Hematopoietic multipotent progenitor cell treated with erythropoietin and hydrocortisone succinate and interleukin-3 and kit ligand, for 8 days (in vitro differentiated cells): ENCODE results near the gene ANKS3.
"Not testable (repeated sequence)": the region's sequence is repeated elsewhere in the genome, so short reads cannot be mapped to it uniquely, and the experiment has no call there.

Experiments used
- DNase-seq: peaks from one replicate; pipeline ENCODE4 v3.0.0-alpha.2; 2015

ANKS3 gene

DNA sequence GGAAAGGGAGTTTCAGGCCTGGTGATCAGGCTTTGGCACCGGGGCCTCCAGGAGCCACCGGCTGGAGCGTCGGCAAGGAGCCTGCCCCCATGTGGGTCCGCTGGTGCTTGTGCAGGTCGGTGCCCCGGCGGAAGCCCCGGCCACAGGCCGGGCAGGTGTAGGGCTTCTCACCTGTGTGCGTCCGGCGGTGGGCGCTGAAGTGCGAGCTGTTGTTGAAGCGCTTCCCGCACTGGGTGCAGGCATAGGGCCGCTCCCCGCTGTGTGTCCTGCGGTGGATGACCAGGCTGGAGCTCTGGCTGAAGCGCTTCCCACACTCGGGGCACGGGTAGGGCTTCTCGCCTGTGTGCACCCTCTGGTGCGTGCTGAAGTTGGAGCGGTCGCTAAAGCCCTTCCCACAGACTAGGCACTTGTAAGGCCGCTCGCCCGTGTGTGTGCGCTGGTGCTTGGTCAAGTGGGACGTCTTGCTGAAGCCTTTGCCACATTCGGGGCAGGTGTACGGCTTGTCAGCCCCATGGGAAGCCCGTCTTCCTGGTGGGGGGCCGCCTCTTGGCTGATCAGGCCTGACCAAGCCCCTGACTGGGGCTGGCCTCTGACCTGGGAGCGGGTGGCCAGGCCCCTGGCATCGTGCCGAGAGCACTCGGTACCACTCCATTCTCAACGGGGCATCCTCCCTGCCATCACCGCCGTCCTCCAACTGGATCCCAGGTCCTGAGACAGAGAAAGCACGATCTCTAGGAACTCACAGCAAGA is 18.5 kb upstream of the ANKS3 start:
- DNase-seq = no peak

DNA sequence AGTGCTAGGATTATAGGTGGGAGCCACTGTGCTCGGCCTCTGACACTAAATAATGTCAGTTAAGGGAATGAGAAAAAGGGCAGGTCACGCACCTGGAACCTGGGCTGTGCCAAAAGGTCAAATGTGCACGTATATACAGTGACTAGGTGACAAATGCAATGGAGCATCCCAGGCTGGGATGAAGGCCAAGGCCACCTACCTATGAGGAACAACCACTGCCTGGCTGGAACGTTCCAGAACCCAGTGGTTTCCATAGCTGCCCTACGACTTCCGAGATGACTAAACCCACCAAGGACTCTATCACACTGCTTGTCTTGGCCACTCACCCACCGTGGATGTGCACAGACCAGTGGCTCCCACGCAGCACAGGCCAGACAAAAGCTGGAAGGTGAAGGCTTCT is 16.8 kb upstream of the ANKS3 start:
- DNase-seq = no peak

DNA sequence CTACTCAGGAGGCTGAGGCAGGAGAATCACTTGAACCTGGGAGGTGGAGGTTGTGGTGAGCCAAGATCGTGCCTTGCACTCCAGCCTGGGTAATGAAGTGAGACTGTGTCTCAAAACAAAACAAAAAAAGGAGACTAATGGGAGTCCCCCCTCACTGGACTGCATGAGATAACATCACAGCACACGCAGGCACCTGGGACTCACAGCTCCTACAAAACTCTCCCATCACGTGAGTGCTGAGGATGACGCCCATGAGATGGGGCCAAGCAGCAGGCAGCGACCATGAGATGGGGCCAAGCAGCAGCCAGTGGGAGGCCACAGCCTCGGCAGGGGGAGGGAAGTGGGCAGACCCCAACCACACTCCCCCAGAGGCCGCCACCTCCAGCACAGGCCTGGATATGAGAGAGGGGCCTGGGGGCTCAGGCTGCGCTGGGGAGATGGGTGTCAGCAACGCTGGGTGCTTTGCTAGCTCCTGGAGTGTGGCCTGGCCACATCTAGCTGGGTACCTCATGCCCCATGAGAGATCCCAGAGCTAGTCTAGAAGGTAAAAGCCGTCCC is 15.7 kb upstream of the ANKS3 start:
- DNase-seq = no peak

DNA sequence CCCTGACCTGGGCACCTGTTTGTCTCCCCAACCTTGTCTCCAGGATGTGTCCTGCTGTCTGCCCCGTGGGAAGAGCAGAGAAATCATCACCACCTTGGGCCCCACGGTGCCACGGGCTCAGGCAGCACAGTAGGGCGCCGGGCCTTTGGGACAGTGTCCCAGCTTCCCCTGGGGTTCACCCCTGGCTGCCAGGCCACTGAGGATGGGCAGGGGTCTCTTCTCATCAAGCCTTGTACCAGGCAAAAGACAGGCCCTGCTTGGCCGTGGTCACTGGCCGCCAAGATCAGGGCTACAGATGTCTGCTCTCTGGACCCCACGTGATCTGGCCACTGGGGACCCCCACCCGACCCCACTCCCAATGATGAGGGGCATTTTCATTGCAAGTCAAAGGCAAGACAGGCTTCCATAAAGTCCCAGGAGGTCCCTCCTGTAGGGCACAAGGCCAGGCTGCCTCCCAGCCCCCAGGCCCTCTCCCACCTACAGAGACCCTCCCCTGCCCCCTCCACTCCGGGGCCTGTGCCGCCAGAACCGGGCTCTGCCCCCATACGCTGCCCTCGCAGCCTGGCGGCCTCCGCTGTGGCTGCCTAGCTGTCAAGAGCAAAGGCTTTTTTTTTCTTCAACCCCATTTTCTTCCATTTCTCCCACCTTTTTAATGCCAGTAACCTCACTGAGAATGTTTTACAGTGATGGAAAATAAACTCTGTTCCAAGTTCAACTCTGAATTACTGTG is 14.8 kb upstream of the ANKS3 start:
- DNase-seq = no peak

DNA sequence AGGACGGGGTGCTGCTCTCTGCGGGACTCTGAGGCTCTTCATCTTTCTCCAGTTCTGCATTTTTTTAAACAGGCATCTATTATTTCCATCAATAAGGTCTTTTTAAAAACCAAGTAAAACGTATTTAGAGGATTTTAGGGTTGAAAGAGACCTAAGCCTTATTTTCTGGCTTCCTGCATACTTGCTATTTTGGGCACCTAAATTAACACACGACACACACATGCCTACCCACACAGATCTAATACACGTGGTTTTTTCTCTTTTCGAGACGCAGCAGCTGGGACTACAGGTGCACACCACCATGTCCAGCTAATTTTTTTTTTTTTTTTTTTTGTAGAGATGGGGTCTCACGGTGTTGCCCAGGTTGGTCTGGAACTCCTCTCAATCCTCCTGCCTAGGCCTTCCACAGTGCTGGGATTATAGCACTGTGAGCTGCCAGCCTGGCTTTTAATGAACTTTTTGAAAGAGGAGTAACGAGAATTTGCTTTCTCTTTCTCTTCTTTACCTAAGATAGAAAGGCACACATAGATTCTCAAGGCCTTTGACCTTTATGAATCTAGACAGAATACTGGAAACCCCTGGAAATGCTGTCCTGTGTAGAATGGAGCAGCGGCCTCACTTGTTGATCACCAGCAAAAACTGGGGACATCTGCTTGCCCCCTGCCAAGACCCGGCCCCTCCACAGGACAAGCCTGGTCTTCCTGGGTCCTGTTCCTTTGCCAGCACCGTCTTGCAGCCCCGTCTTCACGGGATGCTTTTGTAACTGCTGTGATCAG is 14.0 kb upstream of the ANKS3 start:
- no peak for DNase-seq

DNA sequence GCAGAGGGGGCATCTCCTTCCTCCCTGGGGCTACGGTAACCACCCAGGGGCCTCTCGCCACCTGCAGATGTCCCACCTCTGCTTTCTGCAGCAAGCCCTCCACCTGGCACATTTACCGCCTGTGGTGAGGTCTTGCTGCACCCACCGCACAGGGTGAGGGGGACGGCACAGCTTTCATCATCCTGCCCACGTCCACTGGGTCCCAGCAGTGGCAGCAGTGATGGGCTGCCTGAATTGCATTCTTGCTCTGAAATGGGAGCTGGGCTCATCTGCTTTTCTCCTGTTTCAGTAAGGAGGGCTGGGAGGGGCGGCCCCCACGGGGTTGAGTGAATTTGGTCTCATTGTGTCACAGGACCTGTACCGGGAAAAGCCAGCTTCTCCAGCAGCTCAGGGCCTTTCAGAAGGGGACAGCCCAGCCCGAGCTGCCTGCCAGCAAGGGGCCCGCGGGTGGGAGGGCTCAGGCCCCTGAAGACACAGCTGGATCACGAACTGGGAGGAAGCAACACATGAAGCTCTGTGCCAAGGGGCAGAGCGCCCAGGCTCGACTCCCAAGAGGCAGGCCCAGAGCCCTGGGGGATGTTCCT is 13.0 kb upstream of the ANKS3 start:
- no peak for DNase-seq

DNA sequence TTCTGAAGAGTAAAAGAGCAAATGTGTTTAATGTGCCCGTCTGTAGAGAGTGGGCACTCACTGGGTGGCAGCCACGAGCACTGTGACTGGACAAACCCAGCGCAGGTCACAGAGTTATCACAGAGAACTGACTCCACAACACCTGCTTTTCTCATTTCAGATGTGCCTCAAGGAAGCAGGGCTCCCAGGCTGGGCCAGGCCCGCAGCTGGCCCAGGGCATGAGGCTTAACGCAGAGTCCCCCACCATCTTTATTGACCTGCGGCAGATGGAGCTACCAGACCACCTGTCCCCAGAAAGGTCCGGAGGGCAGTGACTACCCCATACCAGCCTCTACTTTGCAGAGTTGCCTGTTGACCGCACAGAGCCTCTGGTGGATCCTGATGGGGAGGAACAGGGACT is 12.1 kb upstream of the ANKS3 start:
- DNase-seq = no peak

DNA sequence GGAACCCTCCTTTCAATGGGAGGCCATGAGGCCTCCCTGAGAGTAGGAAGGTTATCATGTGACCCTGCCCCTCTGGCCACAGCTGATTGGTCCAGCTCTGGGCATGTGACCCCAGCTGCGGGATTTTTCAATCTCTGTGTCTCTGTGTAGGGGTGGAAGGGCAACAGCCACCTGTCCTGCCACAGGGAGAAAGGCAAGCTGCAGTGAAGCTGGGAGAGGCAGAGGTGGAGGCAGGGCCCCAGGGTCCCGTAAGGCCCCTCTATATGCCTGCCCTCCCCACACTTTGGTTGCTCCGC is 11.2 kb upstream of the ANKS3 start:
- no peak for DNase-seq

DNA sequence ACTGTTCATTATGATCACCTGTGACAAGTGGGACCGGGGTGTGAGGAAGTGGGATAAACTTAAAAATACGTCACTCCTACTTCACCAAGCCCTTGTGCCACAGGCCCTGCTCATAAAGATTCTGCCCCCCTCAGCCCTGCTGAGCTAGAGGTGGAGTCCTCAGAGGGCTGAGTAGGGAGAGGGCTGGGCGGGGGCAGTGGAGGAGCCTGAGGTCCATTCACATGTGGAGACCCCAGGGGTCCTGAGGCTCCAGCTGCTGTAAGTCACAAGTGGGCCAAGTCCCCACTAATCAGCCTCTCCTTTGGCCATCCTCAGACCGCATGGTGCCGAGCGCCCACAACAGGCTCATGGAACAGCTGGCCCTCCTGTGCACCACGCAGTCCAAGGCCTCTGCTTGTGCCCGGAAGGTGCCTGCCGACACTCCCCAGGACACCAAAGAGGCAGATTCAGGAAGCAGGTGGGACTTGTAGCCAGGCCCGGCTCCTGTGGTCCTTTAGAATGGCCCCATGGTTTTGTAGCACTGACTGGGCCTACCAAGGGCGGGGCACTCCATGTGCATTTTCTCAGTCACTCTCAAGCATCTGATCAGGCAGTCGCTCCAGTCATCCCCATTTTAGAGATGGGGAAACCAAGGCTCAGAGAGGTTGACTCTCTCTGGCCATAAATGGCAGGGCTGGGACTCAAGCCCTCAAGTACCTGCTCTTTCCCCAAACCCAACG is 10.6 kb upstream of the ANKS3 start:
- DNase-seq = no peak

DNA sequence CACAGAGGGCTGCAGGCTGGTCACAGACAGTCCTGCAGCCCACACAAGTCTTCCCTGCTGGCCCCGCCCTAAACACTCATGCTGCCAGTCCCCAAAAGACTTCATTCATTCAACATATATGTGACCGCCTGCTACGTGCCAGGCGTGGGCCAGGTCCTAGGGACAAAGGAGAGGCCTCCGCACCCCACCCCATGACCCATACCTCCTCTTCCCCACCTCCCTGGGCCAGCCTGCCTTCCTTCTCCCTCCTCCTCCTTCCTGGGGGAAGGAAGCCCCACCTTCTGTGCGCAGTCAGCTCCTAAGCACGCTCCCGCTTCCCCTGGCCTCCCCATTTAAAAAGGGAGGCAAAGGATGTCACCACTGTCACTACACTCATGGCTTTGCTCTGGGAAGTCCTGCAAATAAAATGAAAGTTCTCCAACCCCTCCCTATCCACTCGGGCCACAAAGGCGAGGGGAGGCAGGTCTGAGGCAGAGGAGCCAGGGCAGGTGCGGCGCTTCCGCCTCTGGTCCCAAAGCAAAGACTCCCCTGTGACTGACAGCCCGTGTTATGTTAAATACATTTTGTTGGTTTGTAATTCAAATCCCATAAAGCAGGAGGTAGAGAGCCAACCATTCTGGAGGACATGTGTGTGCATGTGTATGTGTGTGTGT is 9.3 kb upstream of the ANKS3 start:
- no peak for DNase-seq

DNA sequence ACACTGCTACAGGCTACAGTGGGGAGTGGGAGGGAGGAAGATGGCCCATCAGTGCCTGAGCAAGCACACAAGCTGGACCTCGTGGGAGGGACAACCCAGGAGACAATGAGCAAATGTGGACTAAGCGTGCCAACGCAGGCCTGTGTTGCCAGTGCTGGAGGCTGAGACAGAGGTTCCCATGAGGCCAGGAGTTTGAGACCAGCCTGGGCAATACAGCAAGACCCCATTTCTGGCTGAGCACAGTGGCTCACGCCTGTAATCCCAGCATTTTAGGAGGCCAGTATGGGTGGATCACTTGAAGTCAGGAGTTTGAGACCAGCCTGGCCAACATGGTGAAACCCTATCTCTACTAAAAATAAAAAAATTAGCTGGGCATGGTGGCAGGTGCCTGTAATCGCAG is 4.3 kb upstream of the ANKS3 start:
- not testable (repeated sequence) for DNase-seq

DNA sequence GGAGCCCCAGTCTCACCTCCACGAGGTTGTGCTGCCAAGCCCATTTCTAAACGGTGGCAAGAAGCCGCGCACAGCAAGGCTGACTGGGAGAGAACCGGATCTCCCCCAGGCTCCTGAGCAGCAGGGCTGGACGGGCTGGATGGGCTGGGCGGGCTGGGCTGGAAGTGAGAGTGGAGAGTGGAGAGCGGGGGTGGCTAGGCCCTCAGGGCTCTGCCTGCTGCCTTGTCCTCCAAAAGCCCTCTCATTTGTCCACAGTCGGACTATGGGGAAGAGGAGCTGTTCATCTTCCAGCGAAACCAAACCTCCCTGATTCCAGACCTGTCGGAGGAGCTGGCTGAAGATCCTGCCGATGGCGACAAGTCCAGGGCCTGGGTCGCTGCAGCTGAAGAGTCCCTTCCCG is 3.5 kb upstream of the ANKS3 start:
- no peak for DNase-seq

DNA sequence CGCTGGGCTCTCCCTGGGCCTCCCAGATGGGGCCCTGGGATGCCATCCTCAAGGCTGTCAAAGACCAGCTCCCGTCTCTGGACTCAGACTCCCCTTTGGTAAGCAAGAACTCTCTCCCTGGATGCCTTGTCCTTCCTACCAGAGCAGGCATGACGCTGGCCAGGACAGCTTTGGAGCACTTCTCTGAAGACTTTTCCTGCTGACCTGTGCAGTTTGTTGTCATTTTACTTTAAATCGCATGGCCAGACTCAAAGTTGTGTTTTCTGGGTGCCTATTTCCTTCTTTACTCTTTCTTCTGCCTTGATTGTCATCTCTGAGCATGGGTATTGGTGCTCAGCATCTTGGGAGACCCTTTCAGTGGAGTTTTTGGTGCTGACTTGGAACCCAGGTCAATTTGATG is 2.5 kb upstream of the ANKS3 start:
- DNase-seq = no peak

DNA sequence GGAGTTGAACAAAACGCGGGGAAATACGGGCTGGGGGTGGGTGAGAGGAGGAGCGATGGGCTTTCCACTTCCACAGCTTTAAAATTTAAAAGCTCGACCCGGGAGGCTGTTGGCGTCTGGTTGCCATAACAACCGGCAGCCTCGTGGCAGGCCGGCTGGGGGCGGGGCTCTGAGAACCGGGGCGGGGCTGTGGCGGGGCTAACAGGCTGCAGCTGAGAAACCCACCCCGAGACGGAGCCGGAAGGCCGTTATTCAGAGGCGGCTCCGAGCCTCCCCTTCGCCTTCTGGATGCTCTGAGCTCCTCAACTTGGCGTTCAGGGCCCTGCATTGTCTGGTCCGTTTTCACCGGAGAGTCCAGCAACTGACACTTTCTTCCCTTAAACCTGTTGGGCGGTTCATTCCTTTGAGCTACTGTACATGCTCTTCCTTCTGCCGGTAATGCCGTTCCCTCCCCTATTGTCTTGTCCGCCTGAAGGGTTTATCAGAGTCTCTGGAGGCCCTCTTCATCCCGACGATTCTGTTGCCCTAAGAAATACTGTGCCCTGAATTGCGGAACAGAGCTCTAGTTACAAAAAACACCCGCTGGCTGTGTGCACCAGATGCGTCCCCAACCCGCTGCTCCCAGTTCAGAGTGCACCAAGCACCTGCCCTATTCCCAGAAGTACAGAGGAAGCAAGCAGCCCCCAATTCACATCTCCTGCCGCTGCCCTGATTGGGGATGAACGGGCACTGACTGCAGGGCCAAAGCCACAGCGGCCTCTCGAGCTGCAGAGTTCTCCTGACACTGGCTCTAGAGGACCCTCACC is 862 bp upstream of the ANKS3 start:
- DNase-seq = peak; percentile 80

DNA sequence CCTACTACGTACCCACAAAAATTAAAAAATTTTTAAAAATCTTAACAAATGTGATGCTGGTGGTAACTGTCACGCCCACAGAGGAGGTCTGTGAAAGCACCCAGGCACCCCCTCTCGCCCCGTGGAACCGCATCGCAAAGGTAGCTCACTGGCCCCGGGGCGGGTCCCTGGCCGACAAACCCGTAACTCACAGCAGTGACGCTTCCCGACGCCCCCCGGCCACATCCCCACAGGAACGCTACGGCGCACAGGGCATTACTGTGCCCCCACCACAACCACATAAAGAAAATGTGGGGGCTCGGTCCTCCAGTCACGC is 366 bp downstream of the ANKS3 start:
- no peak for DNase-seq

DNA sequence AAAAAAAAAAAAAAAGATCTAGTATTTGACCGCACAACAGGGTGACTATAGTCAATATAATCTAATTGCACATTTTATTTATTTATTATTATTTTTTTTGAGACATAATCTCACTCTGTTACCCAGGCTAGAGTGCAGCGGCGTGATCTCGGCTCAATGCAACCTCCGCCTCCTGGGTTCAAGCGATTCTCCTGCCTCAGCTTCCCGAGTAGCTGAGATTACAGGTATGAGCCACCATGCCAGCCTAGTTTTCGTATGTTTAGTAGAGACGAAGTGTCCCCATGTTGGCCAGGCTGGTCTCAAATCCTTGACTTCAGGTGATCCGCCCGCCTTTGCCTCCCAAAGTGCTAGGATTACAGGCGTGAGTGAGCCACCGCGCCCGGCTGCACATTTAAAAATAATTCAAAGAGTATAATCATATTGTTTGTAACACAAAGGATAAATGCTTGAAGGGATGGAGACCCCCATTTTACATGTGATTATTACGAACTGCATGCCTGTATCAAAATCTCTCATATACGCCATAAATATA is 794 bp downstream of the ANKS3 start:
- no peak for DNase-seq

DNA sequence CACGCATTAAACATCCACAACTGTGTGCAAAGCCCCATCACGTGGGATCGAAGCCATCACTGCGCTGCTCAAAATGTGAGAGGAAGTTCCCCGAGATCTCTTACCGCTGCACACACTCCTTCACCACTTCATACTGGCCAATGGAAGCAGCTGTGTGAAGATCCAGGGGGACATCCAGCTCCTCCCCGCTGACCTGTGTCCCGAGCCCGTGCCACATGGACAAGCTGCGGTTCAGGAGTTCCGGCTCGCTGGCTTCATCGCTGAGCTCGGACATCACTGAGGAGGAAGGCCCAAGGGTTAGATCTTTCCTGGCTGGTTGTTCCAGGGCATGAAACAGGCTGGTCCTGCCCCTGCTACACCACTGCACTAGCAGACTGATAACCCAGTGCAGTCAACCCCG is 4.2 kb downstream of the ANKS3 start:
- no peak for DNase-seq

DNA sequence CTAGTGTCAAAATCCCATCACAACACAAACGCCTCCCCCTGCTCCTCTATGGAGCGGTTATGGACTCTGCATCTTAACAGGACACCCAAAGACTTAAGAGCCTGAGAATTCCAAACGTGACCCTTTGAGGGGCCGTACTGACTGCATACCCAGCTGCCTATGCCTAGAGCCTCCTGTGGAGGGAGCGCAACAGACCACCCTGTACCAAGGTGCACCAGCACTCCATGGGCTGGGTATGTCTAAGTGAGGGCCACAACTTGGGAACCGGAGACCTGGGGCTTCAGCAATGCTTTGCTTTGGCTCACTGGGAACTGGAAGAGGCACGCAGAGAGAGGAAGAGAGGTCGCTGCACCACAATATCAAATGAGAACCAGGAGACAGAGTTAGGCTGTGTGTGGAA is 5.4 kb downstream of the ANKS3 start:
- no peak for DNase-seq

DNA sequence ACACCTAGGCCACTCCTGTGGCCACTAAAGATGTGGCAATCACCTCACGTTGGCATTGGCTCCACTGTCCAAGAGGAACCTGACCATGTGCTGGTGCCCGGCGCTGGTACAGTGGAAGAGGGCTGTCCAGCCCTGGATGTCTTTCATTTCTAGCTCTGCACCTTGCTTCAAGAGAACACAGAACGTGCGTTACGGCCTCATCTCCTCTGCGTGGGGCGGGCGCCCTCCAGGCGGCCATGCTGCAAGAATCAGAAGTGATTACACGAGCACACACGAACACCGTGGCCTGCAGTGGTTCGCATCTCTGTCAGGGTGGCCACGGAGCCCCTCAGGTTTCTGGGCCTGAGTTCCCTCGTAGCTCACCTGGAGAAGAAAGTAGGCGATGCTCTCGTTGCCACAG is 7.5 kb downstream of the ANKS3 start:
- DNase-seq = no peak

DNA sequence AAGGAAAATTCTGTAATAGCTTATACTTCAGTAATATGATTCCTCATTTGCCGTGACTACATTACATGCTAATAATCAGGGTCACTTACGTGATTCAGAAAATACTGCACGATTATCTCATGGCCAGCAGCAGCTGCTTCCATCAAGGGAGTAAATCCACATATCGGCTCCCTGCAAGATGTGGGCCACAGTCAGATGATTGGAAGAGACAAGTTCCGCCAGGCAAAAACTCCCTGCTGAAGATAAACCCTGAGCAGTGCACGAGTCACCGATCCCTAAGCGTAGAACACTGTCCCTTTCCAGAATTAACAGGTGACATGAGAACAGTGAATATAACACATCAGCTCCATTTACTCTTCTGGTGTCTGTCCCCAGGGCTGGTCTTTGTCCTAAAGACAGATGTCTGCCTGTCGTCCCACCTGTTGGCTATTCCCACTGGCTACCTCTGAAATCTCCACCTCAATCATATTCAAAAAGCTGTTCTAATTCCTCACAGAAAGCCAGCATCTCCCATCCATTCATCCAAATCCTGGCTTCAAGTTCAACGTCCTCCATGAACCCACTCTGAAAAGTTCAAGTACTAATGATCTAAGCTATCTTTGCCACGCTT is 9.3 kb downstream of the ANKS3 start:
- no peak for DNase-seq
